DOHH2 (cell line): ENCODE data around the gene MIPOL1.

Source experiments
- EZH2phosphoT487 ChIP-seq: fragments of 200-600 bp; sonication (generic); IDR thresholded peaks from 2 replicates; pipeline ENCODE4 v1.6.1; 2017; ENCODE audit warnings: borderline replicate concordance, mild to moderate bottlenecking, antibody characterized with exemption, low read length, moderate library complexity, mixed read lengths
- TF ChIP-seq, protein P1 (sequence below): fragments of 200-600 bp; sonication (generic); IDR thresholded peaks from one replicate; pipeline ENCODE4 v1.5.1; 2014; ENCODE audit warnings: antibody characterized with exemption, mild to moderate bottlenecking, low read depth, low read length; ENCODE audit not compliant: poor library complexity, severe bottlenecking

DNA sequence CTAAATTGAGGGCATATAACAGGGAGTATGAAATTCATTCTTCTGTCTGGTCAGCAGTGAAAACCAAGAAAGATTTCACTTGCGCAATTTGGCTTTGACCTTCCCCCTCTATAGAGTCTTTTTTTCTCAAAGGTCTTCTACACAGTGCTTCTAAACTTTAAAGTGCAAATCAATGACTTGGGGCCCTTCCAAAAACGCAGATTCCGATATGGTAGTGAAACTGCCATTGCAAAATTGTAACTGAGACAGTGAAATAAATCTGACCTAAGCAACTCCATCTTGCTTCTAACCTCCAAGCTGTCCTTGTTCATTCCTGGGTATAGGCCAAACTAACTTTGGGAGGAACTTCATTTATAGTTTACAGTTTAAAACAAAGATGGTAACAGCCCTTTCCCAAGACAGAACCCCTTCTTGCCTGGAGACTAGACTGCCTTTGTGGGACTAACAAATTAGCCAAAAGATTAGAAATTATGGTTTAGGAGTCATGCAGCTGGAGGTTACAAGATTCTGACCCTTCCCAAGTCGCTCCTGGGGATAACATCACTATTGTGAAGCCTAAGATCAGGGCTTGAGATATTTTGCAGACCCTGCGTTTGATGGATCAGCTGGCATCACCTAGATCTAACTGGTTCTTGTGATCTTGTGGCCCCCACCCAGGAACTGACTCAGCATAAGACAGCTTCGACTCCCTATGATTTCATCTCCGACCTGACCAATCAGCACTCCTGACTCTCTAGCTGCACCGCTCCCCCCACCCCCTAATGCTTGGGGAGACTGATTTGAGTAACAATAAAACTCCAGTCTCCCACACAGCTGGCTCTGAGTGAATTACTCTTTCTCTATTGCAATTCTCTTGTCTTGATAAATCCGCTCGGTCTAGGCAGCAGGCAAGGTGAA is 30.3 kb upstream of the MIPOL1 start:
- TF ChIP-seq, protein P1, sequence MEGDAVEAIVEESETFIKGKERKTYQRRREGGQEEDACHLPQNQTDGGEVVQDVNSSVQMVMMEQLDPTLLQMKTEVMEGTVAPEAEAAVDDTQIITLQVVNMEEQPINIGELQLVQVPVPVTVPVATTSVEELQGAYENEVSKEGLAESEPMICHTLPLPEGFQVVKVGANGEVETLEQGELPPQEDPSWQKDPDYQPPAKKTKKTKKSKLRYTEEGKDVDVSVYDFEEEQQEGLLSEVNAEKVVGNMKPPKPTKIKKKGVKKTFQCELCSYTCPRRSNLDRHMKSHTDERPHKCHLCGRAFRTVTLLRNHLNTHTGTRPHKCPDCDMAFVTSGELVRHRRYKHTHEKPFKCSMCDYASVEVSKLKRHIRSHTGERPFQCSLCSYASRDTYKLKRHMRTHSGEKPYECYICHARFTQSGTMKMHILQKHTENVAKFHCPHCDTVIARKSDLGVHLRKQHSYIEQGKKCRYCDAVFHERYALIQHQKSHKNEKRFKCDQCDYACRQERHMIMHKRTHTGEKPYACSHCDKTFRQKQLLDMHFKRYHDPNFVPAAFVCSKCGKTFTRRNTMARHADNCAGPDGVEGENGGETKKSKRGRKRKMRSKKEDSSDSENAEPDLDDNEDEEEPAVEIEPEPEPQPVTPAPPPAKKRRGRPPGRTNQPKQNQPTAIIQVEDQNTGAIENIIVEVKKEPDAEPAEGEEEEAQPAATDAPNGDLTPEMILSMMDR, result no peak
- no peak for TF ChIP-seq EZH2phosphoT487
